Panc1 (cell line): ENCODE results near the gene ZNF354C.

Experiments
- POLR2AphosphoS5 ChIP-seq: IDR thresholded peaks from 2 replicates; pipeline ENCODE4 v1.6.1; 2012; ENCODE audit warnings: mild to moderate bottlenecking, low read depth, low read length, moderate library complexity
- TCF7L2 ChIP-seq: IDR thresholded peaks from 2 replicates; pipeline ENCODE4 v1.6.1; 2011; ENCODE audit warnings: mild to moderate bottlenecking, low read depth, low read length, inconsistent platforms
- TF ChIP-seq, protein P1 (sequence below): fragments of 450-650 bp; IDR thresholded peaks from 2 replicates; pipeline ENCODE4 v1.5.1; 2017; ENCODE audit warnings: mild to moderate bottlenecking
- TF ChIP-seq, protein P2 (sequence below), 2 experiments: IDR thresholded peaks; 2 replicates each; pipeline ENCODE4 v1.6.1; 2011 to 2012; ENCODE audit warnings: low read depth in 2 of 2, control low read depth in 1 of 2, low read length in 1 of 2, mild to moderate bottlenecking in 1 of 2, moderate library complexity in 1 of 2; ENCODE audit not compliant: insufficient read depth in 1 of 2

DNA sequence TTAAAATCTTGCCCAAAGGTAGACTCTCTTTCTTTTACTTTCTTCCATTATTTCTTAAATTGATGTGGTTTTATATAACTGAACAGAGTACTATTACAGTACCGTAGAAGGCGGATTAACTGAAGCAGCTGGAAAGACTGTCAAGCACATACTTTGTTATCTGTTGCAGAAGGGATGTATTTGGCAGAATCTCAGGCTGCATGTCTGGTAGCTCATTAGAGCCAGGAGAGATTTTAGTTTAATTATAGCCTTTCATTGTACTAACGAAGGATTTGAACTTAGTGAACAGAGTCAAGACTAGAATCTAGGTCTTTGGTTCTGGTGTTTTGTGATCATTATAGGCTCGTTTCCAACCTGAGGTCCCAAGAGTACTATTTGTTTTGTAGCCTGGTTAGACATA, 20.6 kb downstream of the ZNF354C start:
- TF ChIP-seq, protein P1, sequence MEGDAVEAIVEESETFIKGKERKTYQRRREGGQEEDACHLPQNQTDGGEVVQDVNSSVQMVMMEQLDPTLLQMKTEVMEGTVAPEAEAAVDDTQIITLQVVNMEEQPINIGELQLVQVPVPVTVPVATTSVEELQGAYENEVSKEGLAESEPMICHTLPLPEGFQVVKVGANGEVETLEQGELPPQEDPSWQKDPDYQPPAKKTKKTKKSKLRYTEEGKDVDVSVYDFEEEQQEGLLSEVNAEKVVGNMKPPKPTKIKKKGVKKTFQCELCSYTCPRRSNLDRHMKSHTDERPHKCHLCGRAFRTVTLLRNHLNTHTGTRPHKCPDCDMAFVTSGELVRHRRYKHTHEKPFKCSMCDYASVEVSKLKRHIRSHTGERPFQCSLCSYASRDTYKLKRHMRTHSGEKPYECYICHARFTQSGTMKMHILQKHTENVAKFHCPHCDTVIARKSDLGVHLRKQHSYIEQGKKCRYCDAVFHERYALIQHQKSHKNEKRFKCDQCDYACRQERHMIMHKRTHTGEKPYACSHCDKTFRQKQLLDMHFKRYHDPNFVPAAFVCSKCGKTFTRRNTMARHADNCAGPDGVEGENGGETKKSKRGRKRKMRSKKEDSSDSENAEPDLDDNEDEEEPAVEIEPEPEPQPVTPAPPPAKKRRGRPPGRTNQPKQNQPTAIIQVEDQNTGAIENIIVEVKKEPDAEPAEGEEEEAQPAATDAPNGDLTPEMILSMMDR, result no peak
- TF ChIP-seq POLR2AphosphoS5, result no peak
- TF ChIP-seq, protein P2, sequence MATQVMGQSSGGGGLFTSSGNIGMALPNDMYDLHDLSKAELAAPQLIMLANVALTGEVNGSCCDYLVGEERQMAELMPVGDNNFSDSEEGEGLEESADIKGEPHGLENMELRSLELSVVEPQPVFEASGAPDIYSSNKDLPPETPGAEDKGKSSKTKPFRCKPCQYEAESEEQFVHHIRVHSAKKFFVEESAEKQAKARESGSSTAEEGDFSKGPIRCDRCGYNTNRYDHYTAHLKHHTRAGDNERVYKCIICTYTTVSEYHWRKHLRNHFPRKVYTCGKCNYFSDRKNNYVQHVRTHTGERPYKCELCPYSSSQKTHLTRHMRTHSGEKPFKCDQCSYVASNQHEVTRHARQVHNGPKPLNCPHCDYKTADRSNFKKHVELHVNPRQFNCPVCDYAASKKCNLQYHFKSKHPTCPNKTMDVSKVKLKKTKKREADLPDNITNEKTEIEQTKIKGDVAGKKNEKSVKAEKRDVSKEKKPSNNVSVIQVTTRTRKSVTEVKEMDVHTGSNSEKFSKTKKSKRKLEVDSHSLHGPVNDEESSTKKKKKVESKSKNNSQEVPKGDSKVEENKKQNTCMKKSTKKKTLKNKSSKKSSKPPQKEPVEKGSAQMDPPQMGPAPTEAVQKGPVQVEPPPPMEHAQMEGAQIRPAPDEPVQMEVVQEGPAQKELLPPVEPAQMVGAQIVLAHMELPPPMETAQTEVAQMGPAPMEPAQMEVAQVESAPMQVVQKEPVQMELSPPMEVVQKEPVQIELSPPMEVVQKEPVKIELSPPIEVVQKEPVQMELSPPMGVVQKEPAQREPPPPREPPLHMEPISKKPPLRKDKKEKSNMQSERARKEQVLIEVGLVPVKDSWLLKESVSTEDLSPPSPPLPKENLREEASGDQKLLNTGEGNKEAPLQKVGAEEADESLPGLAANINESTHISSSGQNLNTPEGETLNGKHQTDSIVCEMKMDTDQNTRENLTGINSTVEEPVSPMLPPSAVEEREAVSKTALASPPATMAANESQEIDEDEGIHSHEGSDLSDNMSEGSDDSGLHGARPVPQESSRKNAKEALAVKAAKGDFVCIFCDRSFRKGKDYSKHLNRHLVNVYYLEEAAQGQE (IDR thresholded peaks at IDR 0.05; ENCODE audit: insufficient read depth in 1 of 2, low read depth in 2 of 2, low read length in 1 of 2), result no peak
- TF ChIP-seq TCF7L2, result no peak
